IMR-90 (cell line): ENCODE measurements around the gene LY86. TPM values are rescaled to one million over a fixed set of nuclear protein-coding genes. Genes with fewer than 3 reads are reported as not detected.

Experiments used
- ATAC-seq: fragments of 200-7000 bp; cut with Tn5 transposase; 2 replicates; pipeline ENCODE4 v1.9.1; 2020; ENCODE audit warnings: low read depth, mild to moderate bottlenecking, moderate library complexity
- BruUV-seq: library from RNA; stranded (reverse); fragments of 400-500 nt; replicated peaks from 2 replicates; lab custom pipeline; 2021; lab: Mats Ljungman, UMichigan
- CTCF ChIA-PET: fragments of 300-600 bp; formaldehyde crosslinking; extraction: SDS; loops from one replicate; lab custom pipeline; 2021; ENCODE audit warnings: antibody characterized with exemption; lab: Yijun Ruan, JAX
- POLR2A ChIA-PET: fragments of 300-600 bp; sonication (Branson Sonifier 250); formaldehyde crosslinking; loops from one replicate; lab custom pipeline; 2022; ENCODE audit warnings: antibody characterized with exemption; ENCODE audit not compliant: unreplicated experiment; lab: Charles Lee
- DNase-seq: peaks from one replicate; pipeline ENCODE4 v3.0.0; 2013
- H2AFZ ChIP-seq: replicated peaks from 2 replicates; pipeline ENCODE3; 2013; ENCODE audit warnings: low read length, mild to moderate bottlenecking; ENCODE audit not compliant: poor library complexity
- H2AK5ac ChIP-seq: 2 replicates; pipeline ENCODE4 v1.6.1; 2013; ENCODE audit warnings: low read depth, low read length, inconsistent platforms
- H2AK9ac ChIP-seq: replicated peaks from 2 replicates; pipeline ENCODE3; 2013; ENCODE audit warnings: mild to moderate bottlenecking, low read depth, low read length, moderate library complexity; ENCODE audit not compliant: poor library complexity
- H2BK120ac ChIP-seq: 2 replicates; pipeline ENCODE4 v1.6.1; 2013; ENCODE audit warnings: low read depth, low read length, inconsistent platforms
- H2BK15ac ChIP-seq: 3 replicates; pipeline ENCODE4 v1.6.1; 2013; ENCODE audit warnings: low read depth, low read length, inconsistent platforms
- H2BK20ac ChIP-seq: 2 replicates; pipeline ENCODE4 v1.6.1; 2013; ENCODE audit warnings: low read depth, mild to moderate bottlenecking, inconsistent platforms, low read length, moderate library complexity
- H2BK5ac ChIP-seq: 2 replicates; pipeline ENCODE4 v1.6.1; 2013; ENCODE audit warnings: mild to moderate bottlenecking, low read depth, low read length, inconsistent platforms; ENCODE audit not compliant: poor library complexity, severe bottlenecking
- H3K14ac ChIP-seq: replicated peaks from 2 replicates; pipeline ENCODE4 v1.6.1; 2013; ENCODE audit warnings: low read depth, low read length, inconsistent platforms
- H3K18ac ChIP-seq: 2 replicates; pipeline ENCODE4 v1.6.1; 2013; ENCODE audit warnings: low read depth, low read length, control low read depth
- H3K23ac ChIP-seq: 2 replicates; pipeline ENCODE4 v1.6.1; 2013; ENCODE audit warnings: low read depth, low read length, inconsistent platforms
- H3K27ac ChIP-seq: 2 replicates; pipeline ENCODE4 v1.5.1; 2013; ENCODE audit warnings: mild to moderate bottlenecking, control low read depth, low read length; ENCODE audit not compliant: insufficient read depth
- H3K27me3 ChIP-seq: 2 replicates; pipeline ENCODE4 v1.6.1; 2013; ENCODE audit warnings: low read length; ENCODE audit not compliant: control insufficient read depth, insufficient read depth
- H3K36me3 ChIP-seq: 2 replicates; pipeline ENCODE4 v1.6.1; 2013; ENCODE audit warnings: low read length, mixed read lengths; ENCODE audit not compliant: control insufficient read depth, insufficient read depth
- H3K4ac ChIP-seq: 2 replicates; pipeline ENCODE4 v1.6.1; 2013; ENCODE audit warnings: low read depth, low read length, inconsistent platforms
- H3K4me1 ChIP-seq: 2 replicates; pipeline ENCODE4 v1.6.1; 2013; ENCODE audit warnings: low read length, mixed read lengths; ENCODE audit not compliant: control insufficient read depth, insufficient read depth
- H3K4me2 ChIP-seq: 2 replicates; pipeline ENCODE4 v1.6.1; 2013; ENCODE audit warnings: low read depth, mild to moderate bottlenecking, control low read depth, low read length, moderate library complexity
- H3K4me3 ChIP-seq: 2 replicates; pipeline ENCODE4 v1.5.1; 2013; ENCODE audit warnings: low read depth, mild to moderate bottlenecking, control low read depth, low read length, moderate library complexity; ENCODE audit not compliant: insufficient read depth
- H3K56ac ChIP-seq: 2 replicates; pipeline ENCODE4 v1.6.1; 2013; ENCODE audit warnings: low read length, inconsistent platforms; ENCODE audit not compliant: insufficient read depth; ENCODE audit errors: extremely low read depth
- H3K79me1 ChIP-seq, 2 experiments: 2 replicates each; pipeline ENCODE4 v1.6.1; 2013; ENCODE audit warnings: low read length in 2 of 2, inconsistent platforms in 1 of 2, low read depth in 1 of 2
- H3K9ac ChIP-seq: 2 replicates; pipeline ENCODE4 v1.6.1; 2013; ENCODE audit warnings: low read depth, low read length, control low read depth
- H3K9me1 ChIP-seq: 2 replicates; pipeline ENCODE4 v1.6.1; 2013; ENCODE audit warnings: low read length, inconsistent platforms; ENCODE audit not compliant: insufficient read depth
- H3K9me3 ChIP-seq: 2 replicates; pipeline ENCODE4 v1.6.1; 2013; ENCODE audit warnings: low read length; ENCODE audit not compliant: control insufficient read depth, insufficient read depth
- H4K20me1 ChIP-seq: 2 replicates; pipeline ENCODE4 v1.6.1; 2013; ENCODE audit warnings: low read length, inconsistent platforms; ENCODE audit not compliant: insufficient read depth
- H4K5ac ChIP-seq: 2 replicates; pipeline ENCODE4 v1.6.1; 2013; ENCODE audit warnings: mild to moderate bottlenecking, low read depth, low read length, control low read depth
- H4K8ac ChIP-seq, 2 experiments: 2 replicates each; pipeline ENCODE4 v1.6.1; 2013; ENCODE audit warnings: low read depth in 2 of 2, low read length in 2 of 2, control low read depth in 1 of 2, inconsistent platforms in 1 of 2
- H4K91ac ChIP-seq: 2 replicates; pipeline ENCODE4 v1.6.1; 2013; ENCODE audit warnings: low read depth, low read length, inconsistent platforms; ENCODE audit not compliant: insufficient read depth
- FOS ChIP-seq: fragments of 150-350 bp; IDR thresholded peaks from 2 replicates; pipeline ENCODE4 v1.6.1; 2016; ENCODE audit warnings: low read depth, low read length
- MAFK ChIP-seq: IDR thresholded peaks from 2 replicates; pipeline ENCODE4 v1.6.1; 2012; ENCODE audit warnings: low read depth, low read length, improper control_type of control experiment
- MAZ ChIP-seq: IDR thresholded peaks from 2 replicates; pipeline ENCODE4 v1.6.1; 2012; ENCODE audit warnings: low read depth, mild to moderate bottlenecking, low read length, improper control_type of control experiment, moderate library complexity, borderline replicate concordance
- NFE2L2 ChIP-seq: fragments of 150-350 bp; IDR thresholded peaks from 2 replicates; pipeline ENCODE4 v1.6.1; 2016; ENCODE audit warnings: low read depth, mild to moderate bottlenecking, low read length
- RAD21 ChIP-seq: IDR thresholded peaks from 2 replicates; pipeline ENCODE4 v1.6.1; 2012; ENCODE audit warnings: low read length, improper control_type of control experiment
- RCOR1 ChIP-seq: IDR thresholded peaks from 2 replicates; pipeline ENCODE4 v1.6.1; 2012; ENCODE audit warnings: mild to moderate bottlenecking, low read length, improper control_type of control experiment; ENCODE audit not compliant: insufficient replicate concordance
- RFX5 ChIP-seq: IDR thresholded peaks from 2 replicates; pipeline ENCODE4 v1.8.0; 2012; ENCODE audit warnings: low read depth, mild to moderate bottlenecking, low read length, moderate library complexity
- WGBS, 2 experiments: methylation state at CpG; one replicate each; pipeline versions ENCODE4 v1.1.5 to v1.1.7; 2013; ENCODE audit warnings: missing lambda C conversion rate in 2 of 2; ENCODE audit not compliant: insufficient read length in 1 of 2; ENCODE audit errors: extremely low coverage in 2 of 2; 5-methylcytosine and 5-hydroxymethylcytosine counted together
- dilution Hi-C: fragments of 300-500 bp; cut with HindIII; formaldehyde crosslinking; loops from one replicate; pipeline ENCODE4 v1.14.3; 2018; ENCODE audit warnings: low sequenced_read_pairs; ENCODE audit not compliant: unreplicated experiment
- in situ Hi-C: fragments of 300-500 bp; cut with MboI; formaldehyde crosslinking; loops from 3 replicates; pipeline ENCODE4 v1.14.3; 2019; ENCODE audit warnings: low sequenced_read_pairs, inconsistent platforms, mixed read lengths
- intact Hi-C: fragments of 100-400 bp; cut with micrococcal nuclease; formaldehyde crosslinking; loops from 2 replicates; pipeline ENCODE4 v1.10.0; 2022
- polyA plus RNA-seq, 3 experiments: library from polyadenylated mRNA; depleted of rRNA; stranded (reverse); fragments of >200 nt; gene quantifications; 2 replicates each; pipeline ENCODE4 v1.2.3, GENCODE V29; 2012; ENCODE audit warnings: low replicate concordance in 1 of 3
- total RNA-seq: library from RNA; depleted of rRNA; stranded (reverse); fragments of >200 nt; gene quantifications from 2 replicates; pipeline ENCODE4 v1.2.3, GENCODE V29; 2012

LY86 gene
- total and polyA plus RNA-seq, 2 of the 4 experiments (the other 2 are of a cell fraction), result not detected

- ChIA-PET POLR2A (no interaction called here), CTCF (no interaction called here)
- no peaks in the 10 kb centered on the region for H3K79me1 ChIP-seq
- H3K56ac ChIP-seq, result no peak overlapping the region
- ATAC-seq, result no peak
- H2BK120ac ChIP-seq, result no peak overlapping the region
- intact Hi-C loops, result no loop called here
- no peak overlapping the region for H2AFZ ChIP-seq
- TF ChIP-seq RCOR1 (no peak), MAFK (no peak), RAD21 (no peak), RFX5 (no peak), FOS (no peak), MAZ (no peak), NFE2L2 (no peak)
- in situ Hi-C loops, result no loop called here
- no peak overlapping the region for H4K91ac ChIP-seq
- H4K5ac ChIP-seq, result no peak overlapping the region
- no TSS peak for BruUV-seq
- H3K36me3 ChIP-seq, result no peaks in the 10 kb centered on the region
- no peaks in the 10 kb centered on the region for H4K20me1 ChIP-seq
- no peak overlapping the region for H2BK20ac ChIP-seq
- H3K9me1 ChIP-seq, result no peaks in the 10 kb centered on the region
- no peak overlapping the region for H2AK5ac ChIP-seq
- no peak overlapping the region for H3K4ac ChIP-seq
- H3K14ac ChIP-seq, result no peak overlapping the region
- no CpG with 5 or more reads among the region's 4 CpGs for WGBS, 2 experiments
- H3K9me3 ChIP-seq, result no peaks in the 10 kb centered on the region
- no peak overlapping the region for H3K4me3 ChIP-seq
- H3K27ac ChIP-seq, result no peak overlapping the region
- no peak overlapping the region for H3K9ac ChIP-seq
- H3K23ac ChIP-seq, result no peak overlapping the region
- H2AK9ac ChIP-seq, result no peak overlapping the region
- dilution Hi-C loops, result no loop called here
- no peak for DNase-seq
- no peak overlapping the region for H3K18ac ChIP-seq
- no peak overlapping the region for H3K4me2 ChIP-seq
- H3K4me1 ChIP-seq, result no peaks in the 10 kb centered on the region
- H2BK5ac ChIP-seq, result no peak overlapping the region
- no peak overlapping the region for H4K8ac ChIP-seq
- no peaks in the 10 kb centered on the region for H3K27me3 ChIP-seq
- H2BK15ac ChIP-seq, result no peak overlapping the region
Measured at GRCh38 chr6:6557504-6557839, 31.0 kb upstream of the LY86 start.
